Activated CD8-positive, alpha-beta T cell treated with anti-CD3 and anti-CD28 coated beads, Interleukin-2, amount 10 ng/mL, durations not matched to agents 7 days and 5 days (primary cell): ENCODE measurements around the gene STMP1. TPM values are rescaled to one million over a fixed set of nuclear protein-coding genes. Genes with fewer than 3 reads are reported as not detected.
"Not testable (repeated sequence)": the region's sequence is repeated elsewhere in the genome, so short reads cannot be mapped to it uniquely, and the experiment has no call there.

Source experiments
- ATAC-seq: fragments of 150-1000 bp; cut with Tn5 transposase; one replicate; pipeline ENCODE4 v1.10.0; 2021; ENCODE audit warnings: moderate library complexity
- CTCF ChIA-PET: fragments of 350-600 bp; sonication (Branson Sonifier 250); formaldehyde crosslinking; loops from one replicate; lab custom pipeline; 2021; ENCODE audit warnings: antibody characterized with exemption; lab: Charles Lee
- POLR2A ChIA-PET: fragments of 350-600 bp; sonication (Branson Sonifier 250); formaldehyde crosslinking; loops from one replicate; lab custom pipeline; 2021; ENCODE audit warnings: antibody characterized with exemption; lab: Charles Lee
- DNase-seq: peaks from one replicate; pipeline ENCODE4 v3.0.0-alpha.2; 2020
- H3K27ac Mint-ChIP-seq: one replicate; pipeline ENCODE4 v1.8.0; 2021; ENCODE audit warnings: mild to moderate bottlenecking, mixed read lengths
- H3K27me3 Mint-ChIP-seq: one replicate; pipeline ENCODE4 v1.8.0; 2021; ENCODE audit warnings: low read depth, mixed read lengths
- H3K36me3 Mint-ChIP-seq: one replicate; pipeline ENCODE4 v1.8.0; 2021; ENCODE audit warnings: low read depth, mixed read lengths
- H3K4me1 Mint-ChIP-seq: one replicate; pipeline ENCODE4 v1.8.0; 2021; ENCODE audit warnings: low read depth, mixed read lengths
- H3K4me3 Mint-ChIP-seq: one replicate; pipeline ENCODE4 v1.8.0; 2021; ENCODE audit warnings: mild to moderate bottlenecking, mixed read lengths
- H3K9me3 Mint-ChIP-seq: one replicate; pipeline ENCODE4 v1.8.0; 2022; ENCODE audit warnings: mixed read lengths; ENCODE audit not compliant: insufficient read depth
- total RNA-seq, 2 experiments: library from RNA; stranded (reverse); gene quantifications; one replicate each; pipeline ENCODE4 v1.2.3, GENCODE V29; 2021

Gene STMP1
- total RNA-seq, 2 experiments from 2014 or later = 22.2 to 22.9 TPM

DNA sequence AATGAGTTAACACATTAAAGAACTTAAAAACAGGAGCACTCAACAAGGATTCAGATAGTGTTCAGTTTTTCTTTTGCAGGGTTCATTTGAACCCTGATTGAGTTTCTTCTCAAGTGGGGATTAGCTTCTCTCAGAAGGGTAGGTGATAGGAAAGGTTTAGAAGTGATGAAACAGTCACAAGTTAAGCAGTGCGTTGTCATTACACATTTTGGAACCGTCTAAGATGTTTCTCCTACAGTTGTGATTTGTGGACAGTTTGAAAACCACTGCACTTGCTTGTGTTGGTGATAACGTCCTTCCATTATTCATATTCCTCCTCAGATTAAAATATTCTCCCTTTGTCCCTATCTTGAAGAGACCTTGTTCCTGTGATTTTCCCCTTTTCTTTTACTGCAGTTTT is 2.7 kb downstream of the STMP1 start:
- H3K36me3 Mint-ChIP-seq = peaks cover 16% of the 10 kb centered on the region
- no peak for ATAC-seq
- ChIA-PET CTCF (interaction anchor here (1.5 to 7.9 kb wide), 3 partner anchors 8 to 383 kb away, joined by 4 to 79 read pairs (median 73); no protein-coding TSS in a partner anchor), POLR2A (no interaction called here)
- H3K4me1 Mint-ChIP-seq = peaks cover 23% of the 10 kb centered on the region
- H3K4me3 Mint-ChIP-seq = no peak overlapping the region
- H3K27me3 Mint-ChIP-seq = no peaks in the 10 kb centered on the region
- no peak for DNase-seq
- H3K9me3 Mint-ChIP-seq = no peaks in the 10 kb centered on the region
- no peak overlapping the region for H3K27ac Mint-ChIP-seq

DNA sequence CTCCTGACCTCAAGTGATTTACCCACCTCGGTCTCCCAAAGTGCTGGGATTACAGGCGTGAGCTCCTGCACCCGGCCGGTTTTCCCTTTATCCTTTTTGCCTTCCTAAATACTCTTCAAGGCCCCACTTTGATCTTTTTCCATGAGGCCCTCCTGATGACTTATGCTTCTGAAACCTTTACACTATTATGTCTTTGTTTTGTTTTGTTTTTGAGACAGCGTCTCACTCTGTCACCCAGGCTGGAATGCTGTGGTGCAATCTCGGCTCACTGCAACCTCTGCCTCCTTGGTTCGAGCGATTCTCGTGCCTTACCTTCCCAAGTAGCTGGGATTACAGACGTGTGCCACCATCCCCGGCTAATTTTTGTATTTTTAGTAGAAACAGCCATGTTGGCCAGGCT is 3.8 kb downstream of the STMP1 start:
- CTCF ChIA-PET = interaction anchor here (0.7 kb wide), 1 partner anchor 771 kb away, joined by 3 read pairs; no protein-coding TSS in a partner anchor

DNA sequence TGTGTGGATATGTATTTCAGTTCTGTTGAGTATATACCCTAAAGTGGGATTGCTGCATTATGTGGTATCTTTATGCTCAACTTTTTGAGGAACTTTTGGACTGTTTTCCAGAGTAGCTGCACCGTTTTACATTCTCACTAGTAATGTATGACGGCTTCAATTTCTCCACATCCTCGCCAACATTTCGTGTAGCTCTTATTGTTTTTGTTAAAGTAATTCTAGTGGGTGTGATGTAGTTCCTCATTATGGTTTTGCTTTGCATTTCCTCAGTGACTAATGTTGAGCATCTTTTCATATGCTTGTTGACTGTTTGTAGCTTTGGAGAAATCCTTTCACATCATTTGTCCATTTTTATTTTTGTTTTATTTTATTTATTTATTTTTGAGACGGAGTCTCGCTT is 4.5 kb downstream of the STMP1 start:
- Mint-ChIP-seq H3K4me1 (peaks cover 14% of the 10 kb centered on the region), H3K9me3 (no peaks in the 10 kb centered on the region), H3K27ac (no peak overlapping the region), H3K4me3 (no peak overlapping the region), H3K27me3 (no peaks in the 10 kb centered on the region), H3K36me3 (peaks cover 14% of the 10 kb centered on the region)
- no peak for ATAC-seq
- DNase-seq = no peak
- ChIA-PET POLR2A (no interaction called here), CTCF (no interaction called here)

More for the DNA sequence above, 3.8 kb downstream of the STMP1 start:
- H3K9me3 Mint-ChIP-seq = no peaks in the 10 kb centered on the region
- no peak overlapping the region for H3K27ac Mint-ChIP-seq
- POLR2A ChIA-PET = no interaction called here
- DNase-seq (no peak), ATAC-seq (no peak)
- peaks cover 21% of the 10 kb centered on the region for H3K4me1 Mint-ChIP-seq
- no peak overlapping the region for H3K4me3 Mint-ChIP-seq
- no peaks in the 10 kb centered on the region for H3K27me3 Mint-ChIP-seq
- peaks cover 17% of the 10 kb centered on the region for H3K36me3 Mint-ChIP-seq

DNA sequence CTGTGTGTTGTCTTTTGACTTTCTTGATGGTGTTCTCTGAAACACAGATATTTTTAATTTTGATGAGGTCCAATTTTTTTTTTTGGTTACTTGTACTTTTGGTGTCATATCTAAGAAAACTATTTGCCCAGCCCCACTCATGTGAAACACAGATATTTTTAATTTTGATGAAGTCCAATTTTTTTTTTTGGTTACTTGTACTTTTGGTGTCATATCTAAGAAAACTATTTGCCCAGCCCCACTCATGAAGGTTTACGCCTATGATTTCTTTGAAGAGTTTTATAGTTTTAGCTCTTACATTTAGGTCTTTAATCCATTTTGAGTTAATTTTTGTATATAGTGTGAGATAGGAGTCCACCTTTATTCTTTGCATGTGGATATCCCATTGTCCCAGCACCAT is 5.3 kb downstream of the STMP1 start:
- ATAC-seq, DNase-seq, H3K27me3 Mint-ChIP-seq, H3K4me3 Mint-ChIP-seq, CTCF ChIA-PET, POLR2A ChIA-PET, H3K27ac Mint-ChIP-seq, H3K9me3 Mint-ChIP-seq: not testable (repeated sequence)
- H3K4me1 Mint-ChIP-seq = peaks cover 10% of the 10 kb centered on the region
- H3K36me3 Mint-ChIP-seq = peaks cover 14% of the 10 kb centered on the region

DNA sequence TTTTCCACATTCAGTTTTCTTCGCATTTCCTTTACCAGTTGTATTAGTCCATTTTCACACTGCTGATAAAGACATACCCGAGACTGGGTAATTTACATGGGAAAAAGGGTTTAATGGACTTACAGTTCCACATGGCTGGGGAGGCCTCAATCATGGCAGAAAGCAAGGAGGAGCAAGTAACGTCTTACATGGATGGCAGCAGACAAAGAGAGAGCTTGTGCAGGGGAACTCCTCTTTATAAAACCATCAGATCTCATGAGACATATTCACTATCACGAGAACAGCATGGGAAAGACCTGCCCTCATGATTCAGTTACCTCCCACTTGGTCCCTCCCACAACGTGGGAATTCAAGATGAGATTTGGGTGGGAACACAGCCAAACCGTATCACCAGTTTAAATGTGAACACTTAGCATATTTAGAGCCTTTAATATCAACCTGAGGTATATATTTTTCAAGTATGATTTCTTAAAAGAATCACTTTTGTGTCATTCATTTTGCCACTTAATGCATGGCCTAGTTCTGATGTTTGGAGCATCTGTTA is 6.6 kb downstream of the STMP1 start:
- H3K4me1 Mint-ChIP-seq, CTCF ChIA-PET, H3K4me3 Mint-ChIP-seq, ATAC-seq, H3K27ac Mint-ChIP-seq, DNase-seq, POLR2A ChIA-PET, H3K9me3 Mint-ChIP-seq, H3K27me3 Mint-ChIP-seq: not testable (repeated sequence)
- peaks cover 16% of the 10 kb centered on the region for H3K36me3 Mint-ChIP-seq

DNA sequence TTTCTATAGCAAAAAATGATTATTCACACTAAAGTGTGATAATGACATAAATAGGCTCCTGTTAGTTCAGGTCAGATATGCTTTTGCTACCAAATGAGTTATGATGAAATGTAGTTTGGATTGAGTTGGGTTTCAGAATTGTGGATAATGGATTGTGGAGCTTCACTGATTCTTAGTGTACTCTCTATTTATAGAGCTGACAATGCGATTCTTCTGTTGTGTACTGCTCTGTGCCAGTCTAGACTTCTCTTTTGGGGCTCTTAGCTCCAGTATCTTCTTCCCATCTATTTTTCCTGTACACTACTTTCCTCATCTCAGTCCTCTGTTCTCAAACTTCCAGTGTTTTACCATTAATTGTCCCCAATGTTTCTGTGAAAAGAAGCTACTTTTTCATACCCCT is 7.5 kb downstream of the STMP1 start:
- H3K9me3 Mint-ChIP-seq = no peaks in the 10 kb centered on the region
- H3K36me3 Mint-ChIP-seq = peaks cover 19% of the 10 kb centered on the region
- CTCF ChIA-PET = interaction anchor here (1.1 to 7.6 kb wide), 2 partner anchors 7 to 340 kb away, joined by 3 to 79 read pairs; partner anchors contain the start of gene STMP1

DNA sequence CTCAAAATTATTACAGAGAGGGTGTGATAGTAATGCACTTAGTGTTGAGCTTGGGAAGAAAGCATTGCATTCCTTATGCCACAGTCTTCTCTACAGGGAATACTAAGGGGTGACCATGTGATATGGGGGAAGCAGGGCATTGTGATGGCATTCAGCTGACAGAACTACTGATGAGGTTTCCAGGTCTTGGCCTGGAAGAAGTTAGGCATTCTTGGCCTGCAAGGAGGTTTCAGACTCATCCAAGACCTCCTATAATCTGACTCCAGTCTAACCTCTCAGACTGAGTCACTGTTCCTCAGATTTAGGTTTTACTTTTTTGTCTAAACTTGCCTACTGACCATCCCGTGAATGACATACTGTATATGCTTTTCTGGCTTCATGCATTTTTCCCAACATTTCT is 7.9 kb downstream of the STMP1 start:
- CTCF ChIA-PET = interaction anchor here (1.1 to 7.6 kb wide), 3 partner anchors 7 to 339 kb away, joined by 3 to 79 read pairs (median 4); partner anchors contain the start of gene STMP1
- H3K4me3 Mint-ChIP-seq = no peak overlapping the region
- ATAC-seq = no peak
- no peaks in the 10 kb centered on the region for H3K9me3 Mint-ChIP-seq
- peaks cover 19% of the 10 kb centered on the region for H3K36me3 Mint-ChIP-seq
- H3K27me3 Mint-ChIP-seq = no peaks in the 10 kb centered on the region
- H3K27ac Mint-ChIP-seq = no peak overlapping the region
- H3K4me1 Mint-ChIP-seq = peaks cover 4% of the 10 kb centered on the region
- DNase-seq = no peak
- POLR2A ChIA-PET = no interaction called here

More for the DNA sequence above, 7.5 kb downstream of the STMP1 start:
- DNase-seq (no peak), ATAC-seq (no peak)
- POLR2A ChIA-PET = no interaction called here
- Mint-ChIP-seq H3K27ac (no peak overlapping the region), H3K4me3 (no peak overlapping the region), H3K27me3 (no peaks in the 10 kb centered on the region), H3K4me1 (peaks cover 4% of the 10 kb centered on the region)

DNA sequence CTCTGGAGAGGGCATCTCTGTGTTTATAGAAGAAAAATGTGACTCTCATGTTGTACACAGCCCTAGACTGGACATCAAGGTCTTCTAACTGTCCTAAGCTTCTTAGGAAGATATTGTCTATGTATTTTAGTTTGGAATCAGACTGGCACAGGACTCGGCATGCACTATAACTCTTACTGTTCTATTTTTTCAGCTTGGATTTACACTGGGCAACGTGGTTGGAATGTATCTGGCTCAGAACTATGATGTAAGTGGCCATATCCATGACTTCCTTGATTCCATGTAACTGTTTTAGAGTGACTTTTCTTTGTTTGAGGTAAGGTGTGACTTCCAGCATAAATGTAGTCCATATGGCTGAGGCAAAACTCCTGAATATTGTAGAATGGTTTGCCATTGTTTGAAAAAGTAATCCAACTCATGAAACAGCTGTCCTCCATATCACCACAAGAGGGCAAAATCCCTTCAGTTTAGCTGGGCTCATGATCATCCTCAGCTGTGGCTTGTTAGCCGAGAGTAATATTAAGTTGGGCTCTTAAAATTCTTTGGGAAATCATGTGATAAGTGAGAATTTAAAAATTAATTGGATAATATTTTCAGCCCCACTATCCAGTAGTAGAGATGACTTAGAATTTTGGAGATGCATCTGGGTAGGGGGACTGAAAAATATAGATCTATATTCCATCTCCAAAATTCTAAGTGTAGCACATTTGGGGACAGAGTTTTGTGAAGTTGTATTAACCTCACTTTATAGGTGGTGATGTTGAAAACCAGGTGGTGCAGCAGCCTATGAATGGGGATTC is 10.4 kb downstream of the STMP1 start:
- Mint-ChIP-seq H3K4me3 (no peak overlapping the region), H3K27ac (no peak overlapping the region), H3K4me1 (no peaks in the 10 kb centered on the region), H3K36me3 (peaks cover 17% of the 10 kb centered on the region), H3K27me3 (no peaks in the 10 kb centered on the region), H3K9me3 (no peaks in the 10 kb centered on the region)
- peak; percentile 30 for DNase-seq
- peak; percentile 58 for ATAC-seq
- ChIA-PET POLR2A (interaction anchor here (1.0 kb wide), 1 partner anchor 10 kb away, joined by 4 read pairs; the partner anchor contains the start of gene STMP1), CTCF (interaction anchor here (0.7 to 7.6 kb wide), 17 partner anchors 9 to 336 kb away, joined by 3 to 79 read pairs (median 4); partner anchors contain the start of gene STMP1)

DNA sequence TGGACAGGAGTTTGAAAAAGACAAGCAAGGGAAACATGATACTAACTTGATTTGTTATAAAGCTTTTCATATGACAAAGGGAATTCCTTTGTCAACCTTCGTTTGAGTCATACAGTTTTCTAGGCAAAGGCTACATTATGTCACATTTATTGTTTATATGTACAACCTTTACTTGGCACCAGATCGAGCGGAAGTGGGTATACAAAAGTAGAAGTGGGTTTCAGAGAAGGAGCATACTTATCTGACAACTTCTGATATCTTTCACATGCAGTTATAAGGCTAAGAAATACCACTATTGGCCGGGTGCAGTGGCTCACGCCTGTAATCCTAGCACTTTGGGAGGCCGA is 11.0 kb downstream of the STMP1 start:
- no peak for DNase-seq
- Mint-ChIP-seq H3K27me3 (no peaks in the 10 kb centered on the region), H3K4me3 (no peak overlapping the region), H3K4me1 (no peaks in the 10 kb centered on the region), H3K27ac (no peak overlapping the region), H3K9me3 (no peaks in the 10 kb centered on the region), H3K36me3 (peaks cover 15% of the 10 kb centered on the region)
- no peak for ATAC-seq
- ChIA-PET CTCF (interaction anchor here (0.7 to 7.6 kb wide), 16 partner anchors 8 to 335 kb away, joined by 3 to 79 read pairs (median 4); partner anchors contain the start of gene STMP1), POLR2A (interaction anchor here (1.0 kb wide), 1 partner anchor 11 kb away, joined by 4 read pairs; the partner anchor contains the start of gene STMP1)

DNA sequence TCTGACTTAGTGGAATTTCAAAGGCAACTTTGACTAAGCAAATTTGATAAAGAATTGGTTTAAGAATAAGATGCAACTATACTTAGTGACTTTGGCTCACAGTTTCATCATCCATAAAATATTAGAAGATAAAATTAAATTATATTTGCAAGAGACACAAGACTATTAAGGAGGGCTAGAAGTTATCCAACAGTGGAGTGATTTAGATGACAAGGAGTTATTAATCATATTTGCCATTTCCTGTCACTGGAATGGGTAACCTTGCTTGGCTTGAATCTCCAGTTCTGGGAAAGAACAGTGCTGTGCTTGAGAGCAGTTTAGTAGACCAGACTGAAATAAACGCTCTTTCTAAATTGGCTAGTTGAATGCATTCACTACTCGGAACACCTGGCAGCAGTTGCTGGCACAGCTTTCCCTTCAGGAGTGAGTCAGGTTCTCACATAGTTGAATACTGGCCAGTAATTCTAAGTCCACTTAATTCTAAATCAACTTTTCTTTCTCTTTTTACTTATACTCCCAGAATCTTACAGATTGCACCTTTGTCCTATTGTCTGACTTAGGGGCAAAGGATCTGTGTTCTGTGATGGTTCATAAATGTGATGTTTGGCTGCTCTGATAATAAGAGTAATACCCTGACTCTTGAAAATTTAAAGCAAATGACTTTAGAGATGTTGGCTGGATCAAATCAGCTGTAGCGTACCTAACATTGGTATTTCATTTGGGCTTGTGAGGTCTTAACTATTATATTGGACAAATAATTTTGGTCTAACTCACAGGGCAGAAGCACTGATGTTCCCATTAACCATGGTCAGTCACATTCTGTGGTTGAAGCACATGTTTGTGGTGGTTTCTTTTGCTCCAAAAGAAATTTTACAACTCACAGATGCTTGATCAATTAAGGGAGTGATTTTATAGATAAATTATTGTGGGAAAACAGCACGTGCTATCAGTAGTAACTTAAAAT is 16.6 kb downstream of the STMP1 start:
- POLR2A ChIA-PET = no interaction called here
- H3K36me3 Mint-ChIP-seq = peaks cover 8% of the 10 kb centered on the region

DNA sequence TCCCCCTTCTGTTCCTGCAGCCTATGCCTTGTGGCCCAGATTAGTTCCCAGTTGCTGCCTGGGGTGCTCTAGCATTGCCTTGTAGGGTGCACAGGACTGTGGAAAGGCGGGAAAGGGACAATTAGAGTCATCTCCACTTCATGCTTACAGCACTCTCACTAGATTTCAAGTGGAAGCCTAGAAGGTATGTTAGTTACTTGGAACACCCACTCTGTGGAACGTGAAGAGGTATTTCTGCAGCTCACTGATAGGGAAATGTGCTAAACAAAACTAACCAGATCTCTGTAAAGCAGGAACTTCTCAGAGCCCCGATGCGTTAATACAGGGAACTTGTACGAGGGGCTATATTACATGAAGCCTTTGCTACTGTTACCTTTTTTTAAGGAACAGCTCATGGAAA is 19.4 kb downstream of the STMP1 start:
- Mint-ChIP-seq H3K9me3 (no peaks in the 10 kb centered on the region), H3K4me1 (peaks cover 16% of the 10 kb centered on the region), H3K27ac (no peak overlapping the region), H3K36me3 (peaks cover under 1% of the 10 kb centered on the region), H3K27me3 (no peaks in the 10 kb centered on the region), H3K4me3 (no peak overlapping the region)
- ATAC-seq (no peak), DNase-seq (no peak)
- POLR2A ChIA-PET = interaction anchor here (1.5 kb wide), 1 partner anchor 19 kb away, joined by 5 read pairs; the partner anchor contains the start of gene STMP1
- CTCF ChIA-PET = interaction anchor here (2.1 kb wide), 1 partner anchor 9 kb away, joined by 8 read pairs; no protein-coding TSS in a partner anchor

More for the DNA sequence above, 16.6 kb downstream of the STMP1 start:
- H3K9me3 Mint-ChIP-seq = no peaks in the 10 kb centered on the region
- no peak overlapping the region for H3K4me3 Mint-ChIP-seq
- no peak for DNase-seq
- ATAC-seq = no peak
- H3K27me3 Mint-ChIP-seq = no peaks in the 10 kb centered on the region
- H3K27ac Mint-ChIP-seq = no peak overlapping the region
- CTCF ChIA-PET = interaction anchor here (1.1 to 1.2 kb wide), 2 partner anchors 8 to 16 kb away, joined by 3 to 4 read pairs; partner anchors contain the start of gene STMP1
- H3K4me1 Mint-ChIP-seq = peaks cover 16% of the 10 kb centered on the region
